ENCODE data around the gene AQP2.
A peak's percentile ranks its signal among the peaks of the same experiment; 100 is the strongest.

The AQP2 gene

GRCh38 chr12:49956663-49957569 is 6.4 kb downstream of the AQP2 start:
- DNase-seq = no peak

- no peak for DNase-seq
Observed at GRCh38 chr12:49957570-49957967, 7.0 kb downstream of the AQP2 start.

- DNase-seq = peak; percentile 18
Observed at GRCh38 chr12:49959685-49960473, 9.3 kb downstream of the AQP2 start.

DNA sequence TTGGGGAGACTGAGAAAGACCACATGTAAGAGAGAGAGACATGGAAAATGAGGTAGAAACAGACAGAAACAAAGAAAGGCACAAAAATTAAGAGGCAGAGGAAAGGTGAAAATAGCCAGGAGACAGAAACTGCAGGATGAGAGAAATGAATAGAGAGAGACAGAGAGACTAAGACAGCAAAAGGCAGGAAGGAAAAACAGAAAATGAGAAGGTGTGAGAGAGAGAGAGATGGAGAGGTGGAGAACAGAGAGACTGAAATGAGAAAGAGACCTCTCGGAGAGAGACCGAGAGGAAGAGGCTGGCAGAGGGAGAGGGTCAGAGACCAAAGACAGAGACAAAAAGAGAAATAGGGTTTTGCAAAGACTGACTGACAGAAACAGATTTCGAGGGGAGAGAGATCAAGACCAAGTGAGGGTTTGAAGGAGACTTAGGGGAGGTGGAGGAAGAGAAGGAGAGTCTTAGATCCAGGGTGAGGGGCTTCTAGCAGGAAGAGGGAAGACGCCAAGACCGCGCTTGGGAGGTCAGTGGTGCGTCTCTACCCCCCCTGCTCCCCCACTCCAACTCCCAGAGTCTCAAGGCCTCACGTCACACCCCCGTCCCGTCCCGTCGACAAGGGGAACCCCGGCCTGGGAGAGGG is 10.1 kb downstream of the AQP2 start:
- no peak for DNase-seq

- no peak for DNase-seq
Observed at GRCh38 chr12:49961111-49961922, 10.8 kb downstream of the AQP2 start, which contains the start of gene AQP5. Gene AQP5 (plus strand): TSS chr12:49961872. CDS start chr12:49962018, 146 bp downstream.

DNA sequence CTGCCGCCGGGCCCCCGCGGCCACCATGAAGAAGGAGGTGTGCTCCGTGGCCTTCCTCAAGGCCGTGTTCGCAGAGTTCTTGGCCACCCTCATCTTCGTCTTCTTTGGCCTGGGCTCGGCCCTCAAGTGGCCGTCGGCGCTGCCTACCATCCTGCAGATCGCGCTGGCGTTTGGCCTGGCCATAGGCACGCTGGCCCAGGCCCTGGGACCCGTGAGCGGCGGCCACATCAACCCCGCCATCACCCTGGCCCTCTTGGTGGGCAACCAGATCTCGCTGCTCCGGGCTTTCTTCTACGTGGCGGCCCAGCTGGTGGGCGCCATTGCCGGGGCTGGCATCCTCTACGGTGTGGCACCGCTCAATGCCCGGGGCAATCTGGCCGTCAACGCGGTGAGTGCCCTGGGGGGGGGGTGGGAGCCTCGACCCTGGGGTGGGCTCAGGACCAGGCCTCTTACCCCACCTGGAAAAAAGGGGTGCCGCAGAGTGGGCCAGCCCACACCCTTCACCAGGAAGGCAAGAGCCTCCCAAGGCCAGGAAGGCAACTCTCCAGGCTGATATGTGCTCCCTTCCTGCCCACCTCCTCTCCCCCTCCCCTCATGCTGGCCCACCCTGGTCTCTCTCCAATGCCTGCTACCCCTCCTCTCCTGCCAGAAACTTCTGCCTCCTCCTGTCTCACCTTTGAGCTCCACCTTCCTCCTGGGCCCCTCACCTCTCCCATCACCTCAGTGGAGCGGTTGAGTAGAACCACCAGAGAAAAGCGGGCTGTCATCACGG is 11.6 kb downstream of the AQP2 start:
- DNase-seq = no peak

DNA sequence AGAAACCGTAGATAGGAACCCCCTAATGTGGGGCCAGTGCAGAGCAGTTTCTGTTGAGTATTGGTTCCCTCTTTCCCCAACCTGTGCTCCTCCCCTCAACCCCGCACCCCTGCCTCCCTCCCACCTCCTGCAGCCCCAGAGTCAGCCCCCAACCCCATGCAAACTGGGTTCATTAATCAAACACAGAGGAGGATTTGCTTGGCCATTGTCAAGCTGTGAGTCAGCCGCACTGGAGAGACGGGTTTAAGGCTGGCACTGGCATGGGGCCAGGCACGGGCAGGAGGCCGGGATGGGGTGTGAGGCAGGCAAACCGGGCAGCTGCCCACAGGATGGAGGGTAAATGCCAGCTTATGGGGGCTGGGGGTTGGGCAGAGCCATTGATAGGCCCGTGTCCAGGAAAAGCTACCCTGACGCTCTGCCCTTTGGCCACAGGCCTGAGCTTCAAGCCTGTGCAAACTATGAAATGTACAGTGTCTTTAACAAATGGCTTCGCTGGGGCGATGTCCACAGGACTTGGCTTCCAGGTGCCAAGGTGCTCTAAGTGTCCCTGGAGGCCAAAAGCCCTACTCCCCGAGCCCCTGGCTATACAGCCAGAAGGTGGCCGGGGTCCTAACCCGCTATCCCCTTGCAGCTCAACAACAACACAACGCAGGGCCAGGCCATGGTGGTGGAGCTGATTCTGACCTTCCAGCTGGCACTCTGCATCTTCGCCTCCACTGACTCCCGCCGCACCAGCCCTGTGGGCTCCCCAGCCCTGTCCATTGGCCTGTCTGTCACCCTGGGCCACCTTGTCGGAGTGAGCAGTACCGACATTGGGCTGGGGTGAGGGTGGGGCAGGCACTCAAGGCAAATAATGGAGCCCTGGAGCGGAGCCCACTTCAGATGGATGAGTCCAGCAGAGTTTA is 12.6 kb downstream of the AQP2 start:
- no peak for DNase-seq

DNA sequence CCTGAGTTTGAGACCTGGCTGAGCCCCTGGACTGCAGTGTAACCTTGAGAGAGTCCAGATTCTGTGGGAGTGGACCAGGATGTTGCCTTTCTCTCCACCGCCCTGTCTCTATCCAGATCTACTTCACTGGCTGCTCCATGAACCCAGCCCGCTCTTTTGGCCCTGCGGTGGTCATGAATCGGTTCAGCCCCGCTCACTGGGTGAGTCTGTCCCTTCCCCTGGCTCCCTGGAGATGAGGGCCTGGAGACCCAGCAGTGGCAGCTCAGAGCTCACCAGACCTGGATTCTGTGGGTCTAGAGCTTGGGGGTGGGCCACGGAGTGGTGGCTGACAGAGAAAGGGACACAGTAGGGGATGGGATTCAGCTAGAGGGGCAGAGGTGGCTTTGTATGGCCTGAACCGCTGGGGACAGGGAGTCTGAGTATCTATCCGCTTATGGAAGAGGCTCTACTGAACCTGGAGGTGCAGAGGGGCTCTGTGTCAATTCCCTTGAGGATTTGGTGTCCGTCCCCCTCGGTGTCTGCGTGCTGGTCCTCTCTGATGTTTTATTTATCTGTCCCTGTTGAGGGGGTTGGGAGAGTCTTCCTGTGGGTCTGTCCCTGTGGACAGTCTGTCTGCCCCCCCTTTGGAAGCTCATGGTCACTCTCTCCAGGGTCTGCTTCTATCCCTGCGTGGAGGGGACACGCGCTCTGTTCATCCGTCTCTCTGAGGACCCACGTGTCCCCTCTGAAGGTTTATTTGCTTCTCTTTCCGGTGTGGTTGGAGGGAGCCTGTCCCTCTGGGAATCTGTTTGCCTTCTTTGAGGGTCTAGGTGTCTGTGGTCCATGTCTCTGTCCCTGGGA is 13.7 kb downstream of the AQP2 start:
- no peak for DNase-seq

DNA sequence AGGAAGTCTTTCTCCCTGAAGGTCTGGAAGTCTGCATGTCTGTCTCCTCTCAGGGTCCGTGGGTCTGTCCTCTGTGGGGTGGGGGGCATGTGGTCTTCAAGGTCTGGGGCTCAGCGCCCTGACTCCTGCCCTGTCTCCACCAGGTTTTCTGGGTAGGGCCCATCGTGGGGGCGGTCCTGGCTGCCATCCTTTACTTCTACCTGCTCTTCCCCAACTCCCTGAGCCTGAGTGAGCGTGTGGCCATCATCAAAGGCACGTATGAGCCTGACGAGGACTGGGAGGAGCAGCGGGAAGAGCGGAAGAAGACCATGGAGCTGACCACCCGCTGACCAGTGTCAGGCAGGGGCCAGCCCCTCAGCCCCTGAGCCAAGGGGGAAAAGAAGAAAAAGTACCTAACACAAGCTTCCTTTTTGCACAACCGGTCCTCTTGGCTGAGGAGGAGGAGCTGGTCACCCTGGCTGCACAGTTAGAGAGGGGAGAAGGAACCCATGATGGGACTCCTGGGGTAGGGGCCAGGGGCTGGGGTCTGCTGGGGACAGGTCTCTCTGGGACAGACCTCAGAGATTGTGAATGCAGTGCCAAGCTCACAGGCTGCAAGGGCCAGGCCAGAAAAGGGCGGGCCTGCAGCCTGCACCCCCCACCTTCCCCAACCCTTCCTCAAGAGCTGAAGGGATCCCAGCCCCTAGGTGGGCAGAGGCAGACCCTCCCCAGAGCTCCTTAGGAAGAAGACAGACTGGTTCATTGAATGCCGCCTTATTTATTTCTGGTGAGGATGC is 14.5 kb downstream of the AQP2 start:
- no peak for DNase-seq

DNA sequence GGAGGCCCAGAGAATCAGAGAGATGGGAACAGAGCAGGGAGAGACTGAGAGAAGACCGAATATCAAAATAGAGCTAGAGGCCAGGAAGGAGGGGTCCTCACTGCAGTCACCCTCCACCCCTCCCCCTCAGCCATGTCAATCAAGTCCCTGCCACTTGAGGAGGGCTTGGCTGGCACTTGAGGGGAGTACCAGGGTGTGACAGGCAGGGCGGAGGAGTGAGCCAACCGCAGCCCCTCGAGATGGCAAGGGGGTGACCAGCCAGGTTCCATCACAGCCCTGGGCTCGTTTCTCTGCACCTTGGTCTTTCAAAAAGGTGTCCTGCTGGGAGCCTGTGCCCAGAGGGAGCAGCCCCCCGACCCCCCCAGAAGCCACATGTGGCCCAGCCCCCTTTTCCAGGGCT is 15.3 kb downstream of the AQP2 start:
- DNase-seq = no peak

DNA sequence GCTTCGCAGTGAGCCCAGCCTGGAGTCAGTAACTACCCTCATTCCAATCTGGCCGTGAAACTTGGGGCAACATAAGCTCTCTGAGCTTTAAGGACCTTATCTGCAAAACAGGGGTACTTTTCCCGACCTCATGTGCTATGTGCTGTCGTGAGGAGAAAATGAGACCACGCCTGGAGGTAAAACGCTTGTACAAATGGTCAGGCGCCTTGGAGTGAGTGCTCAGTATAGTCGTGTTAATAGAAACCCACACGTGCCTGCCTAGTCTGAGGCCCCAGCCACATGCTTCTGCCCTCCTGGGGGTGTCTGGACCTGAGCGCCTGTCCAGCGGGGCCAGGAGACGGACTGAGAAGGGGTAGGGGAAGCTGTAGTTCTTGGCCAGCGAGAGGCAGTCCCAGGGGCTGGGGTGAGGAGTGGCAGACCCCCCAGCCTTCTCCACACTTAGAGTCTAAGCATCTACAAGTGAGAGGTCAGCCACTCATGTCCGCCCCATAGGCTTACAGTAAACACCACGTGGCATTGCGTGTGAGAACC is 16.0 kb downstream of the AQP2 start:
- DNase-seq = no peak

GRCh38 chr12:49967042-49967776 is 16.7 kb downstream of the AQP2 start:
- peak; percentile 62 for DNase-seq

GRCh38 chr12:49967777-49968250 is 17.3 kb downstream of the AQP2 start:
- DNase-seq = no peak

DNA sequence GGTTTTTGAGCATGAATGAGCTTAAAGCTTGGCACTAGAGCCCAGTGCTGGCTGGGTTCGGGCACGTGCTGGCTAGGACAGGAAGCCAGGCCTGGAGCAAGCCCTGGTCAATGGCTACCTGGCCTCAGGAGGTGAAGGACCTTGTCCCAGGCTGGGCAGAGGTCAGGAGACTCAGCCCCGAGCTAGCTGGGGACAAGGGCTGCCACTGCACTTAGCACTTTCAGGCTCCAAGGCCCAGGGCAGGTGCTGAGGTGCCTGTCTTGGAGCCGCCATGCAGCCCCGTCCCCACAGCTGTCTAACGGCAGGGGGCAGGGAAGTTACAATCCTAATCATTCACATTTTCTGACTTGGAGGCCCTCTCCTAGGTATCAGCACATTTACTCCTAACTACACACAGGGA is 17.9 kb downstream of the AQP2 start:
- DNase-seq = no peak

- no peak for DNase-seq
Observed at GRCh38 chr12:49969027-49969426, 18.5 kb downstream of the AQP2 start.

- no peak for DNase-seq
Observed at GRCh38 chr12:49969651-49970429, 19.3 kb downstream of the AQP2 start.

DNA sequence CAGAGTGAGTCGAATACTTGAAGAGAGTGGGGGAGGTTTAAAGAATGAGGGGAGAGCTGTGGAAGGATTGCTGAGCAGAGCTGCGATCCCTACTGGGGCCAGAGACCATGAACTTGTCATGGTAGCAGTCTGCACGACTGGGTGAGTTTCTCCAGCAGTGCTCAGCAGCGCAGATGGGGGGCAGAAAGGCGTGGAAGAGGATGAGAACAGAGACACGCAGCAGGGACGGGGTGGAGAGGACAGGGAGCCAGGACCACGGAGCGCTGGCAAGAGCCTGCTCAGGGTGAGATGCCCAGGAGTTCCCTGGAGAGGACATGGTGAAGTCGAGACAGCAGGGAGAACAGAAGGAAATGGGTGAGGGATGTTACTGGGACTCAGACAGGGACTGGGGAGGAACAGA is 20.1 kb downstream of the AQP2 start:
- no peak for DNase-seq

Data from NCI-H510A treated with DMSO at 0.1 percent for 48 hours (cell line).